Measurements from ENCODE around the gene COPS2. TPM values are rescaled to one million over a fixed set of nuclear protein-coding genes. Genes with fewer than 3 reads are reported as not detected.
A peak's percentile ranks its signal among the peaks of the same experiment; 100 is the strongest.

Gene COPS2
- polyA plus RNA-seq, 1 of the 3 experiments (the other 2 are of a cell fraction), result 21.3 TPM

DNA sequence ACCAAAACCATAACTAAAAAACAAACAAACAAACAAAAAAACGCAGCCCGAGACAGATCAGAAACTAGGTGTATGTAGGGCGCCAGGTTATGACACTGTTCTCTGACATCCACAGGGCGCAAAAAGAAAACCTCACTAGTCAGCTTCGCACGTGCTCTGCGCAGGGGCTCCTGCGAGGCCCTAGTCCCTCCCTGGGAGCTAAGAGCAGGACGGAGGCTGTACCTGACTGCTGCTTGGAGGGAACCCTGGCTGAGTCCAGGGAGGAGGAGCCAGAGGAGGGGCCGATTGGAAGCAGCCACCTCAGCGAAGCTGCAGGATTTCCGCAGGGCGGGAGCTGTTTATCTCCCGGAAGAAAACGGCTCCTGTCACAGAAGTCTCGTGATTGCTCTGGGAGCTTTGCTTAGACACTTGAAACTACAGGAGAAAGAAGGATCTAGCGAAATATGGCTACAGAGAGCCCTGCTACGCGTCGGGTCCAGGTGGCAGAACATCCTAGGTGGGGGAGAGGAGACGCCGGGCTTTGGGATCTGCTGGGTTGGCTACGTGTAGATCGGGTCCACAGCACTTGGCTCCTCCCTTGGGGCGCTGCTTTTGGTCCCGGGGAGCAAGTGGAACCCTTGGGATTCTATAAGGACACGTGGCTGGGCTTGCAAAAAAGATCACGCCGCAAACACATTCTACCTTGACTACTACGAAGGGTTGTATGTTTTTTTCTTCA, 14.6 kb upstream of the COPS2 start, which contains the start of gene GALK2 (continued):
- TF ChIP-seq RAD21 (IDR thresholded peaks at IDR 0.05; ENCODE audit: low read length), result no peak
- no peak for TF ChIP-seq NFIC (IDR thresholded peaks at IDR 0.05; ENCODE audit: borderline replicate concordance)
- TF ChIP-seq, protein P1, sequence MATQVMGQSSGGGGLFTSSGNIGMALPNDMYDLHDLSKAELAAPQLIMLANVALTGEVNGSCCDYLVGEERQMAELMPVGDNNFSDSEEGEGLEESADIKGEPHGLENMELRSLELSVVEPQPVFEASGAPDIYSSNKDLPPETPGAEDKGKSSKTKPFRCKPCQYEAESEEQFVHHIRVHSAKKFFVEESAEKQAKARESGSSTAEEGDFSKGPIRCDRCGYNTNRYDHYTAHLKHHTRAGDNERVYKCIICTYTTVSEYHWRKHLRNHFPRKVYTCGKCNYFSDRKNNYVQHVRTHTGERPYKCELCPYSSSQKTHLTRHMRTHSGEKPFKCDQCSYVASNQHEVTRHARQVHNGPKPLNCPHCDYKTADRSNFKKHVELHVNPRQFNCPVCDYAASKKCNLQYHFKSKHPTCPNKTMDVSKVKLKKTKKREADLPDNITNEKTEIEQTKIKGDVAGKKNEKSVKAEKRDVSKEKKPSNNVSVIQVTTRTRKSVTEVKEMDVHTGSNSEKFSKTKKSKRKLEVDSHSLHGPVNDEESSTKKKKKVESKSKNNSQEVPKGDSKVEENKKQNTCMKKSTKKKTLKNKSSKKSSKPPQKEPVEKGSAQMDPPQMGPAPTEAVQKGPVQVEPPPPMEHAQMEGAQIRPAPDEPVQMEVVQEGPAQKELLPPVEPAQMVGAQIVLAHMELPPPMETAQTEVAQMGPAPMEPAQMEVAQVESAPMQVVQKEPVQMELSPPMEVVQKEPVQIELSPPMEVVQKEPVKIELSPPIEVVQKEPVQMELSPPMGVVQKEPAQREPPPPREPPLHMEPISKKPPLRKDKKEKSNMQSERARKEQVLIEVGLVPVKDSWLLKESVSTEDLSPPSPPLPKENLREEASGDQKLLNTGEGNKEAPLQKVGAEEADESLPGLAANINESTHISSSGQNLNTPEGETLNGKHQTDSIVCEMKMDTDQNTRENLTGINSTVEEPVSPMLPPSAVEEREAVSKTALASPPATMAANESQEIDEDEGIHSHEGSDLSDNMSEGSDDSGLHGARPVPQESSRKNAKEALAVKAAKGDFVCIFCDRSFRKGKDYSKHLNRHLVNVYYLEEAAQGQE (IDR thresholded peaks at IDR 0.05; ENCODE audit: low read depth, low read length), result 0 out of 2 replicates have a peak, but pooled peaks have one; percentile 3
- no peak for TF ChIP-seq FOXM1 (IDR thresholded peaks at IDR 0.05; ENCODE audit: low read depth)
- TF ChIP-seq, protein P2, sequence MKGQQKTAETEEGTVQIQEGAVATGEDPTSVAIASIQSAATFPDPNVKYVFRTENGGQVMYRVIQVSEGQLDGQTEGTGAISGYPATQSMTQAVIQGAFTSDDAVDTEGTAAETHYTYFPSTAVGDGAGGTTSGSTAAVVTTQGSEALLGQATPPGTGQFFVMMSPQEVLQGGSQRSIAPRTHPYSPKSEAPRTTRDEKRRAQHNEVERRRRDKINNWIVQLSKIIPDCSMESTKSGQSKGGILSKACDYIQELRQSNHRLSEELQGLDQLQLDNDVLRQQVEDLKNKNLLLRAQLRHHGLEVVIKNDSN (IDR thresholded peaks at IDR 0.05; ENCODE audit: borderline replicate concordance, low read depth), result no peak; the same call in 1 of the 2 replicates
- peak; percentile 67 for TF ChIP-seq CHD2 (IDR thresholded peaks at IDR 0.05; ENCODE audit: low read length, partially characterized antibody)

DNA sequence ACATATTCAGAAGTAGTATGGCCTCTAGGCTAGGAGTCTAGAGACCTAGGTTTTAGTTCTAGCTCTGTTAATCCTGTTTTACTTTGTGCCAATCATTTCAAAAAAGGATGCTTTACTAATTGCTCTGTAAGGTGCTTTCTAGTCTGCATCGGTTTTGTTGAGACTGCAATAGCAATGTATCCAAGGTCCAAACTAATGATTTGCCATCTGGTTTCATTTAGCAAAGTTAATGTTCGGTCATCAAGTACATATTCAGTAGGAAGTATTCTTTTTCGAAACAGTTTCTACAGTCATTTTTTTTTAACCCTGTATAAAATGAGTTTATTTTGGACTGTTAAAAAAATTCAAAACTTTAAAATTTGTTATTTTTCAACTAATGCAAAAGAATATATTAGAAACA, 12.6 kb upstream of the COPS2 start:
- WGBS (ENCODE audit: low lambda C conversion rate), result 45% methylated on average over 3 of the region's 3 CpGs
- Histone ChIP-seq H3K4me2 (no peak overlapping the region), H3K36me3 (replicated peaks in 1 of 2; ENCODE audit: control insufficient read depth in 1 of 2, insufficient read depth in 2 of 2, low read length in 1 of 2) (no peaks in the 10 kb centered on the region), H3K9me2 (no peaks in the 10 kb centered on the region), H3K27me3 (ENCODE audit: insufficient read depth) (no peaks in the 10 kb centered on the region), H3K27ac (ENCODE audit: low read depth in 2 of 2, low read length in 1 of 2) (no peak overlapping the region), H3F3A (replicated peaks; ENCODE audit: insufficient read depth) (peaks cover 15% of the 10 kb centered on the region), H3K9ac (no peak overlapping the region), H4K20me1 (ENCODE audit: insufficient read depth) (no peaks in the 10 kb centered on the region), H3K9me3 (no peaks in the 10 kb centered on the region), H3K79me2 (ENCODE audit: insufficient read depth) (no peaks in the 10 kb centered on the region; the same call in 1 of the 2 replicates), H3K4me1 (ENCODE audit: control insufficient read depth in 1 of 2, insufficient read depth in 2 of 2, low read depth in 1 of 2, low read length in 1 of 2) (peaks cover 0 to 3% of the 10 kb centered on the region in 2 experiments; a peak in 1 of 4 replicates), H3K4me3 (ENCODE audit: low read depth in 2 of 2, low read length in 1 of 2) (no peak overlapping the region), H2AFZ (ENCODE audit: low read depth) (no peak overlapping the region)
- no peak for DNase-seq
- ChIA-PET POLR2A (no interaction called here), CTCF (no interaction called here)
- 0 out of 2 replicates have a peak, but pooled peaks have one; percentile 15 for TF ChIP-seq TCF12 (IDR thresholded peaks at IDR 0.05)
- TF ChIP-seq TEAD4 (IDR thresholded peaks at IDR 0.05; ENCODE audit: borderline replicate concordance, insufficient read depth), result no peak
- no peak for TF ChIP-seq RXRA (IDR thresholded peaks at IDR 0.05; ENCODE audit: borderline replicate concordance, low read depth)

DNA sequence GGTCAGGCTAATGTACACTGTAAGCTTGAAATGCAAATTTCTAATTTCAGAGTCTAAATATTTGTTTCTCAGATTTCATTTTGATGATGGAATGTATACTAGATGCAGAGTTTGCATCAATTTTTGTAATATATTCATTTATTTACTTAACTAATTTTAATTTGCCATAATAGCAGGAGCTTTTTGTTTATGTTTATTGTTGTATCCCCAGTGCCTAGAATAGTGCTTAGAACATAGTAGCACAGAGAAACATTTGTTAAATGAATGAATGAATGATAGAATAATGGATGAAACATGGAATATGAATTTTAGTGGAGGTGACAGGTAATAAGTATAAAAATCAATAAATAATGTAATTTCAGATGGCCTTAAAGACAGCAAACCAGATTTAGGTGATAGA, 9.5 kb upstream of the COPS2 start:
- Histone ChIP-seq H3K4me2 (no peak overlapping the region), H3K9me2 (no peaks in the 10 kb centered on the region), H3K9ac (no peak overlapping the region), H3K4me3 (ENCODE audit: low read depth in 2 of 2, low read length in 1 of 2) (no peak overlapping the region), H3K9me3 (no peaks in the 10 kb centered on the region), H3K27ac (ENCODE audit: low read depth in 2 of 2, low read length in 1 of 2) (no peak overlapping the region), H4K20me1 (ENCODE audit: insufficient read depth) (no peaks in the 10 kb centered on the region), H3K79me2 (ENCODE audit: insufficient read depth) (no peaks in the 10 kb centered on the region), H3K4me1 (ENCODE audit: control insufficient read depth in 1 of 2, insufficient read depth in 2 of 2, low read depth in 1 of 2, low read length in 1 of 2) (peaks cover 0 to 2% of the 10 kb centered on the region in 2 experiments; a peak in 1 of 4 replicates), H2AFZ (ENCODE audit: low read depth) (no peak overlapping the region), H3K36me3 (replicated peaks in 1 of 2; ENCODE audit: control insufficient read depth in 1 of 2, insufficient read depth in 2 of 2, low read length in 1 of 2) (peaks cover 0 to 7% of the 10 kb centered on the region in 2 experiments), H3K27me3 (ENCODE audit: insufficient read depth) (no peaks in the 10 kb centered on the region), H3F3A (replicated peaks; ENCODE audit: insufficient read depth) (peaks cover 19% of the 10 kb centered on the region)
- no peak for DNase-seq
- ChIA-PET POLR2A (no interaction called here), CTCF (interaction anchor here (0.7 to 1.8 kb wide), 3 partner anchors 9 to 55 kb away, joined by 3 to 4 read pairs (median 3); partner anchors contain the start of gene COPS2)
- TF ChIP-seq, protein P3, sequence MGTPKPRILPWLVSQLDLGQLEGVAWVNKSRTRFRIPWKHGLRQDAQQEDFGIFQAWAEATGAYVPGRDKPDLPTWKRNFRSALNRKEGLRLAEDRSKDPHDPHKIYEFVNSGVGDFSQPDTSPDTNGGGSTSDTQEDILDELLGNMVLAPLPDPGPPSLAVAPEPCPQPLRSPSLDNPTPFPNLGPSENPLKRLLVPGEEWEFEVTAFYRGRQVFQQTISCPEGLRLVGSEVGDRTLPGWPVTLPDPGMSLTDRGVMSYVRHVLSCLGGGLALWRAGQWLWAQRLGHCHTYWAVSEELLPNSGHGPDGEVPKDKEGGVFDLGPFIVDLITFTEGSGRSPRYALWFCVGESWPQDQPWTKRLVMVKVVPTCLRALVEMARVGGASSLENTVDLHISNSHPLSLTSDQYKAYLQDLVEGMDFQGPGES (IDR thresholded peaks at IDR 0.05; ENCODE audit: low read depth, low read length), result no peak
- TF ChIP-seq, protein P4, sequence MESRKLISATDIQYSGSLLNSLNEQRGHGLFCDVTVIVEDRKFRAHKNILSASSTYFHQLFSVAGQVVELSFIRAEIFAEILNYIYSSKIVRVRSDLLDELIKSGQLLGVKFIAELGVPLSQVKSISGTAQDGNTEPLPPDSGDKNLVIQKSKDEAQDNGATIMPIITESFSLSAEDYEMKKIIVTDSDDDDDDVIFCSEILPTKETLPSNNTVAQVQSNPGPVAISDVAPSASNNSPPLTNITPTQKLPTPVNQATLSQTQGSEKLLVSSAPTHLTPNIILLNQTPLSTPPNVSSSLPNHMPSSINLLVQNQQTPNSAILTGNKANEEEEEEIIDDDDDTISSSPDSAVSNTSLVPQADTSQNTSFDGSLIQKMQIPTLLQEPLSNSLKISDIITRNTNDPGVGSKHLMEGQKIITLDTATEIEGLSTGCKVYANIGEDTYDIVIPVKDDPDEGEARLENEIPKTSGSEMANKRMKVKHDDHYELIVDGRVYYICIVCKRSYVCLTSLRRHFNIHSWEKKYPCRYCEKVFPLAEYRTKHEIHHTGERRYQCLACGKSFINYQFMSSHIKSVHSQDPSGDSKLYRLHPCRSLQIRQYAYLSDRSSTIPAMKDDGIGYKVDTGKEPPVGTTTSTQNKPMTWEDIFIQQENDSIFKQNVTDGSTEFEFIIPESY (IDR thresholded peaks at IDR 0.05; ENCODE audit: borderline replicate concordance, low read depth), result no peak
- TF ChIP-seq, protein P5, sequence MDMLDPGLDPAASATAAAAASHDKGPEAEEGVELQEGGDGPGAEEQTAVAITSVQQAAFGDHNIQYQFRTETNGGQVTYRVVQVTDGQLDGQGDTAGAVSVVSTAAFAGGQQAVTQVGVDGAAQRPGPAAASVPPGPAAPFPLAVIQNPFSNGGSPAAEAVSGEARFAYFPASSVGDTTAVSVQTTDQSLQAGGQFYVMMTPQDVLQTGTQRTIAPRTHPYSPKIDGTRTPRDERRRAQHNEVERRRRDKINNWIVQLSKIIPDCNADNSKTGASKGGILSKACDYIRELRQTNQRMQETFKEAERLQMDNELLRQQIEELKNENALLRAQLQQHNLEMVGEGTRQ (IDR thresholded peaks at IDR 0.05; ENCODE audit: borderline replicate concordance, low read depth, low read length), result no peak
- TF ChIP-seq, protein P6, sequence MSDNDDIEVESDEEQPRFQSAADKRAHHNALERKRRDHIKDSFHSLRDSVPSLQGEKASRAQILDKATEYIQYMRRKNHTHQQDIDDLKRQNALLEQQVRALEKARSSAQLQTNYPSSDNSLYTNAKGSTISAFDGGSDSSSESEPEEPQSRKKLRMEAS (IDR thresholded peaks at IDR 0.05; ENCODE audit: low read depth), result no peak
- no peak for TF ChIP-seq TAF1 (IDR thresholded peaks at IDR 0.05; ENCODE audit: borderline replicate concordance, low read depth, low read length)

Measured in SK-N-SH (cell line).